HEK293 (cell line): Measurements from ENCODE around the gene HLA-DRB1.

Source experiments
- CTCF ChIA-PET: fragments of 350-600 bp; formaldehyde crosslinking; extraction: SDS; loops from one replicate; lab custom pipeline; 2021; ENCODE audit warnings: antibody characterized with exemption; lab: Yijun Ruan, JAX
- POLR2A ChIA-PET: fragments of 300-600 bp; formaldehyde crosslinking; extraction: SDS; loops from one replicate; lab custom pipeline; 2020; ENCODE audit warnings: antibody characterized with exemption, inconsistent platforms; lab: Yijun Ruan, JAX
- H3K27ac ChIP-seq: fragments of 200-500 bp; sonication (Bioruptor generic); 2 replicates; pipeline ENCODE4 v1.5.1; 2014; ENCODE audit warnings: low read depth, low read length, control low read depth, inconsistent platforms; ENCODE audit errors: extremely low read depth
- H3K36me3 ChIP-seq, 2 experiments: fragments of 200-500 bp in 1 of 2; sonication (Bioruptor generic) in 1 of 2; 1 replicate in 1 of 2; 2 replicates in 1 of 2; pipeline ENCODE4 v1.5.1; 2014 to 2017; ENCODE audit warnings: inconsistent platforms in 2 of 2, low read length in 2 of 2; ENCODE audit not compliant: control insufficient read depth in 2 of 2, insufficient read depth in 1 of 2
- H3K4me1 ChIP-seq: fragments of 200-500 bp; sonication (Bioruptor generic); 2 replicates; pipeline ENCODE4 v1.5.1; 2014; ENCODE audit warnings: mild to moderate bottlenecking, low read length, inconsistent platforms; ENCODE audit not compliant: control insufficient read depth, insufficient read depth
- H3K4me3 ChIP-seq: 2 replicates; pipeline ENCODE4 v1.5.1; 2011; ENCODE audit warnings: low read depth, mild to moderate bottlenecking, control low read depth, low read length, moderate library complexity
- H3K9me3 ChIP-seq: fragments of 200-500 bp; sonication (Bioruptor generic); 2 replicates; pipeline ENCODE4 v1.5.1; 2014; ENCODE audit warnings: low read depth, low read length, inconsistent platforms; ENCODE audit not compliant: control insufficient read depth, insufficient read depth
- ATF2 ChIP-seq: fragments of 450-650 bp; formaldehyde crosslinking; IDR thresholded peaks from 2 replicates; pipeline ENCODE4 v1.5.1; 2016; ENCODE audit warnings: missing biosample characterization, missing genetic modification characterization, low read depth
- HOXC10 ChIP-seq: sonication (generic); formaldehyde crosslinking; IDR thresholded peaks from 2 replicates; pipeline ENCODE4 v1.8.1; 2023; ENCODE audit warnings: mild to moderate bottlenecking, missing genetic modification reagents
- INSM2 ChIP-seq: fragments of 450-650 bp; formaldehyde crosslinking; IDR thresholded peaks from 2 replicates; pipeline ENCODE4 v1.5.1; 2016; ENCODE audit warnings: missing biosample characterization, missing genetic modification characterization
- KLF9 ChIP-seq: fragments of 450-650 bp; formaldehyde crosslinking; IDR thresholded peaks from 2 replicates; pipeline ENCODE4 v1.5.1; 2016; ENCODE audit warnings: missing biosample characterization, missing genetic modification characterization, low read depth
- PATZ1 ChIP-seq: fragments of 450-650 bp; formaldehyde crosslinking; IDR thresholded peaks from 2 replicates; pipeline ENCODE4 v1.5.1; 2016; ENCODE audit warnings: missing biosample characterization, missing genetic modification characterization
- SETDB1 ChIP-seq: IDR thresholded peaks from one replicate; pipeline ENCODE4 v1.6.1; 2017; ENCODE audit warnings: mild to moderate bottlenecking, low read length, moderate library complexity, mixed read lengths; ENCODE audit not compliant: insufficient read length
- WT1 ChIP-seq: fragments of 450-650 bp; formaldehyde crosslinking; IDR thresholded peaks from 2 replicates; pipeline ENCODE4 v1.5.1; 2016; ENCODE audit warnings: missing biosample characterization, missing genetic modification characterization
- YY1 ChIP-seq: fragments of 450-650 bp; formaldehyde crosslinking; IDR thresholded peaks from 2 replicates; pipeline ENCODE4 v1.5.1; 2018; ENCODE audit warnings: missing biosample characterization, missing genetic modification characterization
- ZEB2 ChIP-seq: fragments of 450-650 bp; formaldehyde crosslinking; IDR thresholded peaks from 2 replicates; pipeline ENCODE4 v1.5.1; 2016; ENCODE audit warnings: missing biosample characterization, missing genetic modification characterization
- ZFHX2 ChIP-seq: fragments of 450-650 bp; formaldehyde crosslinking; conservative IDR thresholded peaks from 2 replicates; pipeline ENCODE4 v1.5.1; 2016; ENCODE audit warnings: missing biosample characterization, missing genetic modification characterization
- ZNF266 ChIP-seq: fragments of 450-650 bp; formaldehyde crosslinking; IDR thresholded peaks from 2 replicates; pipeline ENCODE4 v1.5.1; 2016; ENCODE audit warnings: missing biosample characterization, missing genetic modification characterization, low read depth
- ZNF362 ChIP-seq: fragments of 450-650 bp; formaldehyde crosslinking; IDR thresholded peaks from 2 replicates; pipeline ENCODE4 v1.5.1; 2016; ENCODE audit warnings: missing biosample characterization, missing genetic modification characterization
- ZNF366 ChIP-seq: fragments of 450-650 bp; formaldehyde crosslinking; conservative IDR thresholded peaks from 2 replicates; pipeline ENCODE4 v1.5.1; 2016; ENCODE audit warnings: missing biosample characterization, missing genetic modification characterization
- ZNF473 ChIP-seq: fragments of 450-650 bp; formaldehyde crosslinking; IDR thresholded peaks from 2 replicates; pipeline ENCODE4 v1.5.1; 2017; ENCODE audit warnings: missing biosample characterization, missing genetic modification characterization
- ZNF514 ChIP-seq: fragments of 450-650 bp; formaldehyde crosslinking; IDR thresholded peaks from 2 replicates; pipeline ENCODE4 v1.5.1; 2016; ENCODE audit warnings: missing biosample characterization, missing genetic modification characterization
- ZNF600 ChIP-seq: fragments of 450-650 bp; formaldehyde crosslinking; IDR thresholded peaks from 2 replicates; pipeline ENCODE4 v1.5.1; 2016; ENCODE audit warnings: missing biosample characterization, missing genetic modification characterization
- ZNF621 ChIP-seq: fragments of 450-650 bp; formaldehyde crosslinking; IDR thresholded peaks from 2 replicates; pipeline ENCODE4 v1.5.1; 2017; ENCODE audit warnings: missing biosample characterization, missing genetic modification characterization
- ZNF629 ChIP-seq: fragments of 450-650 bp; formaldehyde crosslinking; IDR thresholded peaks from 2 replicates; pipeline ENCODE4 v1.5.1; 2017; ENCODE audit warnings: missing biosample characterization, missing genetic modification characterization
- ZNF843 ChIP-seq: fragments of 450-650 bp; formaldehyde crosslinking; IDR thresholded peaks from 2 replicates; pipeline ENCODE4 v1.5.1; 2016; ENCODE audit warnings: missing biosample characterization, missing genetic modification characterization
- ZSCAN18 ChIP-seq: fragments of 450-650 bp; formaldehyde crosslinking; IDR thresholded peaks from 2 replicates; pipeline ENCODE4 v1.5.1; 2016; ENCODE audit warnings: missing biosample characterization, missing genetic modification characterization
- ZXDB ChIP-seq: fragments of 450-650 bp; formaldehyde crosslinking; IDR thresholded peaks from 2 replicates; pipeline ENCODE4 v1.5.1; 2016; ENCODE audit warnings: missing biosample characterization, missing genetic modification characterization

The HLA-DRB1 gene

GRCh38 chr6:32627831-32628230 is 38.2 kb upstream of the HLA-DRB1 start (continued):
- TF ChIP-seq ZNF266 (tag by site-specific recombination) = no peak

GRCh38 chr6:32627249-32627648 is 37.6 kb upstream of the HLA-DRB1 start:
- H3K27ac ChIP-seq = no peak overlapping the region
- no peaks in the 10 kb centered on the region for H3K36me3 ChIP-seq
- CTCF ChIA-PET = no interaction called here
- no peak overlapping the region for H3K4me3 ChIP-seq
- H3K4me1 ChIP-seq = peaks cover 18% of the 10 kb centered on the region
- H3K9me3 ChIP-seq = no peaks in the 10 kb centered on the region
- no peak for TF ChIP-seq PATZ1
- no peak for TF ChIP-seq HOXC10 (CRISPR knock-in tag)
- peak; percentile 53; the same call in 1 of the 2 replicates for TF ChIP-seq ZNF362 (tag by site-specific recombination)
- POLR2A ChIA-PET = no interaction called here

GRCh38 chr6:32625137-32625536 is 35.5 kb upstream of the HLA-DRB1 start:
- no peak overlapping the region for H3K4me3 ChIP-seq
- ChIA-PET POLR2A (no interaction called here), CTCF (no interaction called here)
- no peaks in the 10 kb centered on the region for H3K9me3 ChIP-seq
- H3K27ac ChIP-seq = peak overlapping the region; percentile 27; the same call in 1 of the 2 replicates
- peaks cover 18% of the 10 kb centered on the region for H3K4me1 ChIP-seq
- H3K36me3 ChIP-seq = no peaks in the 10 kb centered on the region
- TF ChIP-seq ATF2 (tag by site-specific recombination) (peak; percentile 88), WT1 (tag by site-specific recombination) (peak; percentile 78), ZNF366 (tag by site-specific recombination) (peak; percentile 9; the same call in 1 of the 2 replicates), ZNF473 (no peak), ZFHX2 (tag by site-specific recombination) (no peak)

- Histone ChIP-seq H3K4me3 (no peak overlapping the region), H3K27ac (no peak overlapping the region), H3K36me3 (no peaks in the 10 kb centered on the region), H3K9me3 (no peaks in the 10 kb centered on the region), H3K4me1 (peaks cover 18% of the 10 kb centered on the region)
- ChIA-PET CTCF (interaction anchor here (0.9 to 4.5 kb wide), 3 partner anchors 10 to 64 kb away, joined by 3 to 101 read pairs (median 97); partner anchors contain the start of gene HLA-DQA1), POLR2A (no interaction called here)
- TF ChIP-seq ZNF621 (tag by site-specific recombination) (no peak), ZEB2 (0 out of 2 replicates have a peak, but pooled peaks have one; percentile 23), HOXC10 (CRISPR knock-in tag) (no peak), ZXDB (peak; percentile 85), ZNF514 (tag by site-specific recombination) (no peak), KLF9 (no peak), ZNF600 (no peak), ZNF629 (no peak), ZSCAN18 (tag by site-specific recombination) (no peak), ZNF843 (tag by site-specific recombination) (peak; percentile 94), YY1 (no peak), INSM2 (no peak), SETDB1 (no peak)
These were observed 34.9 kb upstream of the HLA-DRB1 start for GRCh38 chr6:32624565-32624964.
